Calu3 (cell line): Measurements from ENCODE around the gene METTL6. TPM values are rescaled to one million over a fixed set of nuclear protein-coding genes. Genes with fewer than 3 reads are reported as not detected.

Source experiments
- BruUV-seq: library from RNA; stranded (reverse); fragments of 400-500 nt; replicated peaks from 2 replicates; lab custom pipeline; 2021; lab: Mats Ljungman, UMichigan
- CTCF ChIA-PET: fragments of 300-600 bp; sonication (Branson Sonifier 250); formaldehyde crosslinking; loops from one replicate; lab custom pipeline; 2022; ENCODE audit warnings: antibody characterized with exemption; lab: Charles Lee
- DNase-seq: peaks from one replicate; pipeline ENCODE4 v3.0.0; 2022
- H3K27ac Mint-ChIP-seq: one replicate; pipeline ENCODE4 v1.8.0; 2022; ENCODE audit warnings: mixed read lengths; ENCODE audit not compliant: unreplicated experiment
- H3K27me3 Mint-ChIP-seq: one replicate; pipeline ENCODE4 v1.8.0; 2022; ENCODE audit warnings: mixed read lengths; ENCODE audit not compliant: unreplicated experiment
- H3K36me3 Mint-ChIP-seq: one replicate; pipeline ENCODE4 v1.8.0; 2022; ENCODE audit warnings: mild to moderate bottlenecking, moderate library complexity, mixed read lengths; ENCODE audit not compliant: insufficient read depth, unreplicated experiment
- H3K4me1 Mint-ChIP-seq: one replicate; pipeline ENCODE4 v1.8.0; 2022; ENCODE audit warnings: mild to moderate bottlenecking, low read depth, mixed read lengths; ENCODE audit not compliant: unreplicated experiment
- H3K4me3 Mint-ChIP-seq: one replicate; pipeline ENCODE4 v1.8.0; 2022; ENCODE audit warnings: mild to moderate bottlenecking, low read depth, moderate library complexity, mixed read lengths; ENCODE audit not compliant: unreplicated experiment
- H3K9me3 Mint-ChIP-seq: one replicate; pipeline ENCODE4 v1.8.0; 2022; ENCODE audit warnings: low read depth, mixed read lengths; ENCODE audit not compliant: unreplicated experiment
- CTCF ChIP-seq: fragments of 200-600 bp; IDR thresholded peaks from one replicate; pipeline ENCODE4 v1.8.0; 2022; ENCODE audit warnings: antibody characterized with exemption; ENCODE audit not compliant: unreplicated experiment
- intact Hi-C: fragments of 100-400 bp; cut with micrococcal nuclease; formaldehyde crosslinking; loops from one replicate; pipeline ENCODE4 v1.10.0; 2022; ENCODE audit not compliant: unreplicated experiment
- total RNA-seq: library from RNA; stranded (reverse); gene quantifications from 2 replicates; pipeline ENCODE4 v1.2.3, GENCODE V29; 2022

The METTL6 gene
- total RNA-seq, 1 experiment from 2014 or later: 23.0 TPM

GRCh38 chr3:15360788-15361493 lies 66.4 kb downstream of the METTL6 start:
- CTCF ChIA-PET: no interaction called here
- intact Hi-C loops: no loop called here
- no peak for TF ChIP-seq CTCF
- Mint-ChIP-seq H3K27ac (no peak overlapping the region), H3K4me3 (no peak overlapping the region), H3K36me3 (no peaks in the 10 kb centered on the region), H3K4me1 (peaks cover 41% of the 10 kb centered on the region), H3K27me3 (no peaks in the 10 kb centered on the region), H3K9me3 (no peaks in the 10 kb centered on the region)
- no TSS peak for BruUV-seq
- DNase-seq: no peak

Other genes with a start within 250 kb of the METTL6 start
- 24.1 and 24.8 TPM in 2 replicates for gene CAPN7, start 221.3 kb downstream of the METTL6 start, total RNA-seq
- 4.0 and 4.2 TPM in 2 replicates for gene SH3BP5, start 95.0 kb downstream of the METTL6 start, total RNA-seq
- gene EAF1, start 54 bp upstream of the METTL6 start, total RNA-seq: 23.9 and 24.3 TPM in 2 replicates
- 1.3 and 1.7 TPM in 2 replicates for gene COLQ, start 94.2 kb upstream of the METTL6 start, total RNA-seq
- 19.6 and 21.4 TPM in 2 replicates for gene HACL1, start 174.0 kb upstream of the METTL6 start, total RNA-seq
- 7.7 and 9.4 TPM in 2 replicates for gene BTD, start 174.2 kb upstream of the METTL6 start, total RNA-seq